ENCODE measurements around the gene GOLGA6L7.

GOLGA6L7 gene

GRCh38 chr15:28888302-28888894 is 40.0 kb upstream of the GOLGA6L7 start:
- no peak for ATAC-seq (replicated peaks)
- H3K4me1 Mint-ChIP-seq: peaks cover 0 to 2% of the 10 kb centered on the region in 2 donors
- H3K27me3 Mint-ChIP-seq: peaks cover 34 to 48% of the 10 kb centered on the region in 2 donors
- H3K36me3 Mint-ChIP-seq: no peaks in the 10 kb centered on the region
- no peak overlapping the region for H3K27ac Mint-ChIP-seq
- no peaks in the 10 kb centered on the region for H3K9me3 Mint-ChIP-seq
- H3K4me3 Mint-ChIP-seq: no peak overlapping the region
- no peak for DNase-seq

DNA sequence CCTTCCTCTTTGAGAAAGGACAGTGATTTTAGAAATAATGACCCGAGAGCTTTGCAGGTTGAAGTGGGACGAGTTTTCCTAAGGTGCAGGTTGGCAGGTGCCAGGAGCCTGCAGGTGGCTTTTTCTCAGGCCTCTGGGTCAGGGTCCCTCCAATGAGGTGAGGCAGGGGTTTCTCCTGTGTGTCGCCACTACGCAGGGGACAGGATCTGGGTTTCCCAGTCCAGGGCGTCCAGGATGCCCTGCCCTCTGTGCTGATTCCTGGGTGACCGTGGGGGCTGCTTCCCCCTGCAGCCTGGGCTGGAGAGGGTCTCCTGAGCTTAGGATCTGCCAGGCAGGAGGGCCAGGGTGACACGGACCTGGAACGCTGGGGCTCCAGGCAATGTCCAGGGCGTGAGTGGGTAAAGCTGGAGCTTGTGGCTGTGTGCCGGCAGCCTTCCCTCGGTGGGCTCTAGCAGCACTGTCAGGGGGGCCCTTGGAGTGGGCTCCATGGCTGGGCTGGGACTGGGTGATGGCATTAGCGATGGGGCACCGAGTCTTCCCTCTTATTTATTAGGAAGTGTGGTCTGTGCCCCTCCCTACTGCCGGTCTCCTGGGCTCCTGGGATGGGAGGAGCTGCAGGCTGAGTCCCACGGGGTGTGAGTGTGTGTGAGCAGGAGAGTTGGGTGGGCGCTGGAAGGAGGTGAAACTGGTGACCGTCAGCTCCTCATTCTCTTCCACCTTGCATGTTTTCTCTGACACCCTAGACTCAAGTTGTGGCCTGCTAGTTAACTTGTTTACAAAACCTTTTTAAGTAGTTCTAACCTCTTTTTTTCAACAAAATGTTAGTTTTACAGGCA is 39.1 kb upstream of the GOLGA6L7 start:
- Mint-ChIP-seq H3K36me3 (no peaks in the 10 kb centered on the region), H3K4me3 (no peak overlapping the region), H3K4me1 (peaks cover 0 to 2% of the 10 kb centered on the region in 2 donors), H3K9me3 (no peaks in the 10 kb centered on the region), H3K27me3 (peaks cover 34 to 52% of the 10 kb centered on the region in 2 donors), H3K27ac (no peak overlapping the region)
- DNase-seq (no peak), ATAC-seq (replicated peaks) (no peak)

DNA sequence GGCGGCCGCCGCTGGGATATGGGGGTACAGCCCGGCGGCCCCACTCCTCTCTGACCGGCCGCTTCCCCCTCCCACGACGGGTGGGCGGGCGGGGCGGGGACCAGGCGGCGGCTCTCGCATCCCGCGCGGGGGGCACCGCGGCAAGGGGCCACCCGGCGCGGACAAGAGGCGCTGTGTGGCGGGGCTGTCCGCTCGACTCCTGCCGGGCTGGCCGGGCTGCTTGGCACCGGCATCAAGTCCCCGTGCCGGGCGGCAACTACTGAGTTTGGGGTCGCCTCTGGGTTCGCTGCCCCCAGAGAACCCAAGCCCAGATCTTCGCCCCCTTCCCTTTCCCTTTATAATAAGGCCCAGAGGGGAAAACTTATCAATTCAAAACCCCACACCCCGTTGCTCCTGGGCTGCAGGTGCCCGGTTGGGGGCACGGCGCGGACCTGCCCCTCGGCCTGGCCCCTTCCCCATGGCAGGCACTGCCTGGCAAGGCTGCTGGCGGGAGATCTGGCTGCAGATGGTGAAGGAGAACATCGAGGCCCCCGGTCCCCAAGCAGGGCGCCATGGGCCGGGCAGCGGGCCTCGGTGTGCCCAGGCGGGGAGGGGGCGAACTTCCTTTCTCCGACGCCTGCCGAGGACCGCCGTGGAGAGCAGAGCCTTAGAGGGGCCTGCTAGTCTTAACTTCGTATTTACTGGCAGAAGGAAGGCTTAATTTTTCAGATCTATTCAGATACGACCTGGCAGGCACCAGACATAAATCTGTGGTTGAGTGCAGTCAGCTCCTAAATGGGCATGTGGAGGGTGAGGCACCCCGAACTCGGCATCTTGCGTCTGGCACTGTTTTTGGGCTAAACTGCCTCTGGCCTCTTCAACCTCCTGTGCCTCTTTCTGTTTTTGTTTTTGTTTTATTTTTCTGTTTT is 38.2 kb upstream of the GOLGA6L7 start:
- Mint-ChIP-seq H3K4me3 (no peak overlapping the region), H3K9me3 (no peaks in the 10 kb centered on the region), H3K27ac (no peak overlapping the region), H3K4me1 (peaks cover 0 to 2% of the 10 kb centered on the region in 2 donors), H3K27me3 (peaks cover 34 to 52% of the 10 kb centered on the region in 2 donors), H3K36me3 (no peaks in the 10 kb centered on the region)
- ATAC-seq (replicated peaks) (no peak), DNase-seq (no peak)

GRCh38 chr15:28885630-28886430 is 37.4 kb upstream of the GOLGA6L7 start, which contains the start of gene APBA2:
TSS of gene APBA2 (plus strand) at chr15:28885974. CDS start at chr15:29053885, 167,911 bp downstream.
- Mint-ChIP-seq H3K4me1 (peaks cover 0 to 2% of the 10 kb centered on the region in 2 donors), H3K4me3 (peak within 1 kb of the TSS in 1 of 2 donors; percentile 25), H3K27ac (no peak within 1 kb of the TSS)

GRCh38 chr15:28885128-28885629 is 36.7 kb upstream of the GOLGA6L7 start:
- Mint-ChIP-seq H3K27me3 (peaks cover 31 to 48% of the 10 kb centered on the region in 2 donors), H3K9me3 (no peaks in the 10 kb centered on the region), H3K4me1 (peaks cover 0 to 2% of the 10 kb centered on the region in 2 donors), H3K36me3 (no peaks in the 10 kb centered on the region), H3K4me3 (peak overlapping the region in 1 of 2 donors; percentile 25), H3K27ac (no peak overlapping the region)
- DNase-seq (no peak), ATAC-seq (replicated peaks) (no peak)

More at GRCh38 chr15:28885630-28886430, 37.4 kb upstream of the GOLGA6L7 start, which contains the start of gene APBA2:
- H3K27me3 Mint-ChIP-seq: peaks cover 34 to 52% of the 10 kb centered on the region in 2 donors
- DNase-seq (no peak), ATAC-seq (replicated peaks) (peak in 1 of 2 donors; percentile 35)
- H3K36me3 Mint-ChIP-seq: no peaks in the 10 kb centered on the region
- no peaks in the 10 kb centered on the region for H3K9me3 Mint-ChIP-seq

GRCh38 chr15:28884151-28884940 is 35.9 kb upstream of the GOLGA6L7 start:
- no peak overlapping the region for H3K4me3 Mint-ChIP-seq
- ATAC-seq (replicated peaks): no peak

DNA sequence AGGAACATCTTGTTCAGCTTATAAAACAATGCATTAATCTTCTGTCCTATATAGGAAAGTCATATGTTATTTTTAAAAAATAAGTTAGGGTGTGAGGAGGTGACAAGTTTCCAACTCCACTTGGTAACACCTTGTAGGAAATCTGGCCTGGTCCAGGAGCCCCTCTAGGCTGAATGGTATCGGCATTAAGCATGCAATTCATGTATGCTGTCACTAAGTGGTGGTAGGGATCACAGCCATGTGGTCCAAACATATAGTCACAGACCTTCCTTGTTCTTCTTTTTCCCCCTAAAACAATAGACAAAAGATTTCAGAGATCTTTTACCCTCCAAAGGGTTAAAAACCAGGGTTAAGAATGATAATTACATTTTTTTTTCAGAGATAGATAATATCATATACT is 33.2 kb upstream of the GOLGA6L7 start:
- Mint-ChIP-seq H3K4me1 (no peaks in the 10 kb centered on the region), H3K27ac (no peak overlapping the region), H3K9me3 (no peaks in the 10 kb centered on the region), H3K27me3 (peaks cover 5 to 20% of the 10 kb centered on the region in 2 donors), H3K4me3 (no peak overlapping the region), H3K36me3 (no peaks in the 10 kb centered on the region)
- ATAC-seq (replicated peaks): no peak
- no peak for DNase-seq

More at GRCh38 chr15:28884151-28884940, 35.9 kb upstream of the GOLGA6L7 start:
- Mint-ChIP-seq H3K4me1 (peaks cover 0 to 2% of the 10 kb centered on the region in 2 donors), H3K27ac (no peak overlapping the region), H3K9me3 (no peaks in the 10 kb centered on the region), H3K27me3 (peaks cover 24 to 43% of the 10 kb centered on the region in 2 donors), H3K36me3 (no peaks in the 10 kb centered on the region)
- no peak for DNase-seq

DNA sequence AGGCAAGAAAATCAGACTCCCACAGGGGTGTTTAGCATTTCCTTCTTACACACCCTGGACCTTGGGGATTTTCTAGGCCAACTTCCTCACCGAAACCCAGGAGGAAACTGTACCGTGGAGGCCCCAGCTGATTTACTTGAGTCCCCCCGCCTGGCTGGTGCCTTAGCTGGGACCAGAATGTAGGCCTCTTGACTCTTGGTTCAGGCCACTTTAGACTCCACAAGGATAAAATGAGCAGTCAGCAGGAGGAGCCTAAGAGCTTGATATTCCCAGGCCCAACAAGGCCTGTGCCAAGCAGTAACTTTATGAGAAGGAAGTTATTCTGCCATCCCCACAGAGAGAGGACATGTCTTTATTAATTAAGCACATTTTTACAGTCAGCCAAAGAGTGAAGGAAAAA is 32.7 kb upstream of the GOLGA6L7 start:
- Mint-ChIP-seq H3K4me3 (no peak overlapping the region), H3K9me3 (no peaks in the 10 kb centered on the region), H3K27ac (no peak overlapping the region), H3K36me3 (no peaks in the 10 kb centered on the region), H3K4me1 (no peaks in the 10 kb centered on the region), H3K27me3 (peaks cover 5 to 20% of the 10 kb centered on the region in 2 donors)
- ATAC-seq (replicated peaks): no peak
- DNase-seq: no peak

DNA sequence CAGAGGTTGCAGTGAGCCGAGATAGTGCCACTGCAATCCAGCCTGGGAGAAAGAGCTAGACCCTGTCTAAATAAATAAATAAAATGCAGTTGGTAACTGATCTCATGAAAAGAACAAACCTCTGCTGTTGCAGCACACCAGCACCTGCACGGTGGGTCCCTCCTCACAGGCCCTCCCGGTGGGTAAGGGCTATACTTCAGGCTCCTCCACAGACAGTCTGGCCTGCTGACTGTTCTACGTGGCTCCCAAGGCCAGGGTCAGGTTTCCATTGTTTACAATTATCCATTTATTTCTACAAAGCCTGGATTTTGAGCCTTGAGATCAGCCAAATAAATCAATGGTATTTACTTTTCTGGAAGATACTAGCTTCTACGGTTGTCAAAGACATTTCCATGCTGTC is 32.2 kb upstream of the GOLGA6L7 start:
- Mint-ChIP-seq H3K4me1 (no peaks in the 10 kb centered on the region), H3K9me3 (no peaks in the 10 kb centered on the region), H3K4me3 (no peak overlapping the region), H3K27ac (no peak overlapping the region), H3K36me3 (no peaks in the 10 kb centered on the region), H3K27me3 (peaks cover 5 to 20% of the 10 kb centered on the region in 2 donors)
- ATAC-seq (replicated peaks) (no peak), DNase-seq (no peak)

DNA sequence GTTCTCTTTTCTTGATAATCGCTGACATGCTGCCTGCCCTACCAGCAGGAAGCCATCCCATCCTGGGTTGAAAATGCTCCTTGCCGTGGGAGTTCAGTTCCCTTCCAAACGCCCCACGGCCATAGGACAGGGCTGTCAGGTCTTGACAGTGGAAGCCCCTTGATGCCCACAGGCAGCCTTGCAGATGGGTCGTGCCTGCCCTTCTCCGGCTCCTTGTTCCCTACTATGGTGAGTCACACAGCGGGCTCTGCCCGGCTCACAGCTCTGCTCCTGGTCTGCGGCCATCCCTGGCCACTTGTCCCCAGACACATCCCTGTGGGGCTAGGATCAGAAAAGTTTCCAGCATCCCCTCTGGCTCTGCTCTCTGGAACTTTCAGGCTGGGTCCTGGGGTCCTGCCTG is 31.1 kb upstream of the GOLGA6L7 start:
- Mint-ChIP-seq H3K27ac (no peak overlapping the region), H3K36me3 (no peaks in the 10 kb centered on the region), H3K27me3 (peaks cover 0 to 12% of the 10 kb centered on the region in 2 donors), H3K4me3 (no peak overlapping the region), H3K9me3 (no peaks in the 10 kb centered on the region), H3K4me1 (no peaks in the 10 kb centered on the region)
- no peak for ATAC-seq (replicated peaks)
- no peak for DNase-seq

DNA sequence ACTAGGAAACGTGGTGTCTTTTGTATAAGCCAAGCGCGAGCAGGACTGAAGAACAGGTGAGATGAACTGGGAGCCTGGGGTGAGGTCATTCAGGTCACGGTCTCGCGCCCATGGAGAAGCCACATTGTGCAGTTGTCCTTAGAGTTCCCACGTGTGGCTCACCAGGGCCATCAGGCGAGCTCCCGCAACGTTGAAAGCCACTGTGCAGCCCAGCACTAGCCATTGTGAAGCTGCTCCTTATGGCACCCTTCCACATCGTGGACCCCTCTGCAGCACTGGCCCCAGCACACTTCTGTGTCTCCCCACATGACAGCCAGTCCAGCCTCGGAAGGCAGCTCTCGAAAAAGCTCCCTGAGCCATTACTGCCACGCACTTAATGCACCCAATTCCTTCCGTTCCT is 29.8 kb upstream of the GOLGA6L7 start:
- H3K27me3 Mint-ChIP-seq: peaks cover 0 to 2% of the 10 kb centered on the region in 2 donors
- H3K36me3 Mint-ChIP-seq: no peaks in the 10 kb centered on the region
- ATAC-seq (replicated peaks): no peak
- H3K9me3 Mint-ChIP-seq: no peaks in the 10 kb centered on the region
- no peak overlapping the region for H3K4me3 Mint-ChIP-seq
- H3K4me1 Mint-ChIP-seq: no peaks in the 10 kb centered on the region
- no peak overlapping the region for H3K27ac Mint-ChIP-seq
- no peak for DNase-seq

DNA sequence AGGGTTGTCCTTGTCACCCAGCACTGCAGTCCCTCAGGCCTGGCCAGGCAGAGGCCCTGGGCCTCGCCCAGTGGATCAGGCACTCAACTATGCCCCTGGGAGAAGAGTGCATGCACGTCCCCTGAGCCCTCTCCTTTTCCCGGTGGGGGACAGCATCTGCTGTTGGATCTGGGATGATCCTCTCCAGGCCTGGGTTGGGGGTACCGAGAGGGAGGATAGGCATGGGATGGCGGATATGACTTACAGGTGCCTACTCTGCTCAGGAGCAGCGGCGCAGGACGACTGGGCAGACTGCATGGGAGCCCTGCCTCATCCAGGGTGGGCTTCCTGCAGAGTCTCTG is 28.4 kb upstream of the GOLGA6L7 start:
- no peak overlapping the region for H3K4me3 Mint-ChIP-seq
- no peaks in the 10 kb centered on the region for H3K4me1 Mint-ChIP-seq
- H3K9me3 Mint-ChIP-seq: no peaks in the 10 kb centered on the region
- H3K27me3 Mint-ChIP-seq: no peaks in the 10 kb centered on the region
- no peak overlapping the region for H3K27ac Mint-ChIP-seq
- no peaks in the 10 kb centered on the region for H3K36me3 Mint-ChIP-seq
- DNase-seq (no peak), ATAC-seq (replicated peaks) (no peak)

Data from stimulated activated naive B cell treated with anti-CD40 and anti-IgM and Interleukin-4, amounts not matched to agents 10 μg/mL and 1 μg/mL and 100 μg/mL, for 72 hours (primary cell).